ENCODE measurements around the gene CELSR1. TPM values are rescaled to one million over a fixed set of nuclear protein-coding genes. Genes with fewer than 3 reads are reported as not detected.

Gene CELSR1
- total and polyA plus RNA-seq, 8 donors = 0.75 to 3.2 (median 1.2) TPM

DNA sequence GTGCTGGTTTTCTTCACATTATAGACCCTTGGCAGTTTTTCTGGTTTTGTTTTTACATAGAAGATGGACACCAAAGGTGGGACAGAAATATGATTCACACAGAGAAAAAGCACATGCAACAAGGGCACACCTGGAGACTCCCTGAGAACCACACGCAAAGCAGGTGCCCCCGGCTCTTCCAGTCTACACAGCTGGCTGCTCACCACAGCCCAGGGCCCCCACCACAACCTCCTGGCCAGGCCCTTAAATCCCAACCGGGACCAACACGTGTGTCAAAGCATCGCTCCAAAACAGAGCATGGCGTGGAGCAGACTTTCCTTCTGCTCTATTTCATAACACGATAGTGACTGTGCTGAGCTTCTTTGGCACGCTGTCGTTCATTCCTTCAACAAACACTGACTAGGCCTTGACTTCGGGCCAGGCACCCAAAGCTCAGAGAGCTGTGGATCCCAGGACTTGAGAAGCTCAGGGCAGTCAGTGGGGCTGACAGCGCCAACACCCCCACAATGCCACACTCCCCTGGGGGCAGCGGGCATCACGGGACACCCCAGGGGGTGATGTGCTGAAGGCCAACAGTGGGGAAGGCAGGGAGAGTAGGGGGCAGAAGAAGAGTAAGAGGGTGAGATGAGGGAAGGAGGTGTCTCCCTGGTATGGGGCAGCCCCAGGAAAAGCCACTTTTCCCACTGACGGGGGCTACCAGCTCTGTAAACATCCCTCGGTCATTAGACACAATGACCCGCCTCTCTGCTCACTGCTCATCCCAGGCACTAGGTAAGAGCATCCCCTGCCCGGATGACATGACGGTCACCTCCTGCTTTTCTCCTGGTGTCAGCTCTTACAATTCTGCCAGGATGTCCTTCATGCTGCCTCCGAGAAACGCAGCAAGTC lies 26.0 kb downstream of the CELSR1 start:
- Histone ChIP-seq H3K27ac (no peak overlapping the region), H3K9me3 (no peaks in the 10 kb centered on the region), H3K27me3 (no peaks in the 10 kb centered on the region), H3K4me3 (no peak overlapping the region), H3K4me1 (no peaks in the 10 kb centered on the region), H3K36me3 (no peaks in the 10 kb centered on the region)
- WGBS, 2 donors = 84 to 89% methylated on average over 20 of the region's 20 CpGs
- intact Hi-C loops (cut with DNase I) = no loop called here
- TF ChIP-seq, protein P1, sequence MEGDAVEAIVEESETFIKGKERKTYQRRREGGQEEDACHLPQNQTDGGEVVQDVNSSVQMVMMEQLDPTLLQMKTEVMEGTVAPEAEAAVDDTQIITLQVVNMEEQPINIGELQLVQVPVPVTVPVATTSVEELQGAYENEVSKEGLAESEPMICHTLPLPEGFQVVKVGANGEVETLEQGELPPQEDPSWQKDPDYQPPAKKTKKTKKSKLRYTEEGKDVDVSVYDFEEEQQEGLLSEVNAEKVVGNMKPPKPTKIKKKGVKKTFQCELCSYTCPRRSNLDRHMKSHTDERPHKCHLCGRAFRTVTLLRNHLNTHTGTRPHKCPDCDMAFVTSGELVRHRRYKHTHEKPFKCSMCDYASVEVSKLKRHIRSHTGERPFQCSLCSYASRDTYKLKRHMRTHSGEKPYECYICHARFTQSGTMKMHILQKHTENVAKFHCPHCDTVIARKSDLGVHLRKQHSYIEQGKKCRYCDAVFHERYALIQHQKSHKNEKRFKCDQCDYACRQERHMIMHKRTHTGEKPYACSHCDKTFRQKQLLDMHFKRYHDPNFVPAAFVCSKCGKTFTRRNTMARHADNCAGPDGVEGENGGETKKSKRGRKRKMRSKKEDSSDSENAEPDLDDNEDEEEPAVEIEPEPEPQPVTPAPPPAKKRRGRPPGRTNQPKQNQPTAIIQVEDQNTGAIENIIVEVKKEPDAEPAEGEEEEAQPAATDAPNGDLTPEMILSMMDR (IDR thresholded peaks at IDR 0.05) = no peak
- no peak for FAIRE-seq
- ATAC-seq = no peak
- no peak for DNase-seq

DNA sequence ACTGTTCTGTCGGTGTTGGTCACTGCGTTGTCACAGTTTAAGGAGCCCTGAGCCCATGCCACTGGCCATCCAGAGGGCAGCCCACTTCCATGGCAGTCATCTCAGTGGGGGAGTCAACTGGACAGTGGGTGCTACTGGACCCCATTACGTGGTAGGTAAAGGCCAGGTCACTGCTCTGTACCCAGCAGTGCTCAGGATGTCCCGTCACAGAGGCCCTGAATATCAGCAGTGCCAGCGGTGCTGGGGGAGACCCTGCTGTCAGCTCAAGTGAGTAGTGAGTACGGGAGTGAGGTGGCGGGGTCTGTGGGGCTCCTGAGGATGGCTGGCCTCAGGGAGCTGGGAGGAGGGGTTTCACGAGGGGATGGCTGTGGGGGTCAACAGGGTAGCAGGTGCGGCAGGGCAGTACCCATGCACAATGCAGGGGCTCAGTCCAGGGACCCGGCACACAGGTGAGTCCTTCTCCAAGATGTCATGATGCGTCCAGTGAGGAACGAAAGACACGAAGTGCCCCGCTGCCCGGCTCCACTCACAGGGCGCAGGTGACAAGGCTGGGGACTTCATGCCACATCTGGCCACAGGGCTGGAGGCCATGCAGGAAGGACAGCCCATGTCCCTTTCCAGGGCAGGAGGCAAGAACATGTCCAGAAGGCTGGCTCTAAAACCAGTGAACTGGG lies 27.9 kb downstream of the CELSR1 start:
- H3K4me3 ChIP-seq = no peak overlapping the region
- FAIRE-seq (no peak), DNase-seq (no peak), ATAC-seq (no peak)
- H3K4me1 ChIP-seq = no peaks in the 10 kb centered on the region
- no peaks in the 10 kb centered on the region for H3K9me3 ChIP-seq
- H3K36me3 ChIP-seq = no peaks in the 10 kb centered on the region
- 79 to 83% methylated on average over 16 of the region's 16 CpGs for WGBS, 2 donors
- TF ChIP-seq, protein P1 (IDR thresholded peaks at IDR 0.05) = no peak
- no peak overlapping the region for H3K27ac ChIP-seq
- intact Hi-C loops (cut with DNase I) = no loop called here
- no peaks in the 10 kb centered on the region for H3K27me3 ChIP-seq

DNA sequence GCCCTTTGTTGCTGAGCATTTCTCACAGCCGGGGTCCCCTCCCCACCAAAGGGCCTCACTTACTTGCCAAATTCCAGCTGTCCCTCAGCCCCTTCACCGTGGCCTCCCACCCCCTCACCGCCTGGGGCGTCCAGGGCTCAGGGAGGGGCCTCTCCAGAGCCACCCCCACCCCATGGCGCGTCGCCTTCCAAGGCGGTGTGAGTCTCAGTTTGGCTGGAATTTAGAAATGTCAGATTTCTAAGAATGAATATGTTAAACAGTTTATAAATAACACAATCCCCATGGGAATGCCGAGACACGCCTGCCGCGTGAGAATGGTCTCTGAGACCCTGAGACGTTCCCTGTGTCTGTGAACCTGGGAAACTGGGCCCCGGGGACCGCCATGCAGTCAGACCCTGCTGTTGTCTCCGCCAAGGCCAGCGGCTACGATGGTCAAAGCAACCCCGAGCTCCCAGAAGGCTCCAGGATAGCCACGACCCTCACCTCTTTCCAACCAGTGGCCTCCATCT lies 28.9 kb downstream of the CELSR1 start:
- DNase-seq = no peak
- intact Hi-C loops (cut with DNase I) = no loop called here
- TF ChIP-seq, protein P1 (IDR thresholded peaks at IDR 0.05) = no peak

DNA sequence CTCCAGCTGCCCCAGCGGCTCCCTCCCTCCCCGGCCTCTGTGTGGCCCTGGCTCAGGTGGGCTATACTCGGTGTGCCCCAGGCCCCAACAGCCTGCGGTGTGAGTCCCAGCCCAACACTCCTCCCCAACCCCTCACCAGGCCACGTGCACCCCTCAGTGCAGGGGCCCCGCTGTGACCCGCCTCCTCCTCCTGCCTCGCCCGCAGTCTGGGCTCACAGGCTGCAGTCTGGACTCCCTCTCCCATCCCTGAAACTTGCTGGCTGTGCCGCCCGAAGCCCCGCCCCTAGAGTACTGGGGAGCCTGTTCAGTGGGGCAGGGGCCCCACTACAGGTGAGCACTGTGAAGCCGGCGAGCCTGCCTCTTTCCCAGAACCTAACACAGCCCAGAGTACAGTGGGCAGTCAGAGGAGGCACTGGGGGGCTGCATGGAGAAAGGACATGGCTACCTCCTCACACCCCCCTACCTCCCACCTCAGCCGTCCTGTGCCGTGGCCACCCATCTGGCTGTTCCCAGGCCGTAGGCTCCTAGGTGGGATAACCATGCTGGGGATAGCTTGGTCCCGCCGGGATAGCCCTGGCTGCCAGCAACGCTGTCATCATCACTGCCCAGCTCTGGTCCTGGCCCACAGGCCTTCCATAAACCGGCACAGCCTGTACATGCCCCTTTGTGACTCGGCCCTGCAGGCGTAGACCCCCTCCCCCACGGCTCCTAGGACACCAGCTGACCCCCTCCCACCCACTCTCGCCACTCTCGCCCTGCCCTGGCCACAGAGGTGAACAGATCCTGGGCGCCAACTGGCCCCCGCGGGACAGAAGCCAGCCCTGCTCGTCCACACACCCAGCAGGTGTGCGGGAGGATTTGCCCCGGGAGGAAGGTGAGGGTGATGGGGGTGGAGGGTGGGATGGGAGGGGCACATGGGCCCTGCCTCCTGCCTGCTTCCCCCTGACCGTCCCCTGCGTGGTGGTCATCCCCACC lies 29.7 kb downstream of the CELSR1 start:
- Histone ChIP-seq H3K27me3 (no peaks in the 10 kb centered on the region), H3K4me1 (no peaks in the 10 kb centered on the region), H3K27ac (no peak overlapping the region), H3K9me3 (no peaks in the 10 kb centered on the region), H3K4me3 (no peak overlapping the region), H3K36me3 (no peaks in the 10 kb centered on the region)
- FAIRE-seq = no peak
- TF ChIP-seq, protein P1 (IDR thresholded peaks at IDR 0.05) = no peak
- DNase-seq = peak in 1 of 6 donors; percentile 53
- intact Hi-C loops (cut with DNase I) = no loop called here
- ATAC-seq = no peak
- 48 to 63% methylated on average over 27 to 34 of the region's 34 CpGs for WGBS, 2 donors

More for the DNA sequence above, 28.9 kb downstream of the CELSR1 start:
- H3K27ac ChIP-seq = no peak overlapping the region
- no peak overlapping the region for H3K4me3 ChIP-seq
- FAIRE-seq (no peak), ATAC-seq (no peak)
- no peaks in the 10 kb centered on the region for H3K36me3 ChIP-seq
- WGBS, 2 donors = 62 to 73% methylated on average over 20 of the region's 20 CpGs
- no peaks in the 10 kb centered on the region for H3K9me3 ChIP-seq
- no peaks in the 10 kb centered on the region for H3K27me3 ChIP-seq
- no peaks in the 10 kb centered on the region for H3K4me1 ChIP-seq

Measured in pancreas (tissue), 10 donors.